B cell (primary cell): ENCODE data around the gene MAP1B. TPM values are rescaled to one million over a fixed set of nuclear protein-coding genes. Genes with fewer than 3 reads are reported as not detected.

Source experiments
- ATAC-seq: fragments of 200-7000 bp; cut with Tn5 transposase; one replicate; pipeline ENCODE4 v1.10.0; 2021; ENCODE audit warnings: low read depth, mild to moderate bottlenecking, moderate number of reproducible peaks, moderate library complexity
- CTCF ChIA-PET: fragments of 350-600 bp; sonication (Branson Sonifier 250); formaldehyde crosslinking; loops from one replicate; lab custom pipeline; 2021; ENCODE audit warnings: antibody characterized with exemption, inconsistent platforms; lab: Charles Lee
- POLR2A ChIA-PET: fragments of 350-600 bp; sonication (Branson Sonifier 250); formaldehyde crosslinking; loops from one replicate; lab custom pipeline; 2021; ENCODE audit warnings: antibody characterized with exemption; lab: Charles Lee
- DNase-seq: peaks from one replicate; pipeline ENCODE4 v3.0.0; 2013
- H2AFZ ChIP-seq: 2 replicates; pipeline ENCODE4 v1.6.1; 2012; ENCODE audit warnings: mild to moderate bottlenecking, low read depth, low read length; ENCODE audit not compliant: insufficient read depth, poor library complexity, severe bottlenecking
- H3K27ac ChIP-seq, 2 donors: 1 replicate in 1 of 2; 2 replicates in 1 of 2; pipeline ENCODE4 v1.5.1; 2012 to 2013; ENCODE audit warnings: low read length in 2 of 2, mild to moderate bottlenecking in 2 of 2, moderate library complexity in 1 of 2
- H3K27me3 ChIP-seq, 4 experiments: fragments of 200-600 bp in 1 of 4; sonication (generic) in 1 of 4; replicated peaks in 1 of 4; 1 replicate in 2 of 4; 2 replicates in 2 of 4; pipeline versions ENCODE4 v1.6.1 to v1.7.0; 2013 to 2016; ENCODE audit warnings: low read length in 3 of 4, mild to moderate bottlenecking in 2 of 4, mixed read lengths in 1 of 4, moderate library complexity in 1 of 4; ENCODE audit not compliant: insufficient read depth in 4 of 4, control insufficient read depth in 3 of 4; ENCODE audit errors: control extremely low read depth in 1 of 4
- H3K36me3 ChIP-seq, 2 experiments: replicated peaks in 1 of 2; 1 replicate in 1 of 2; 2 replicates in 1 of 2; pipeline versions ENCODE4 v1.6.1 to v1.7.1; 2013; ENCODE audit warnings: low read length in 1 of 2; ENCODE audit not compliant: insufficient read depth in 2 of 2, control insufficient read depth in 1 of 2; ENCODE audit errors: control extremely low read depth in 1 of 2, extremely low read depth in 1 of 2
- H3K4me1 ChIP-seq, 2 donors: fragments of 200-600 bp in 1 of 2; sonication (generic) in 1 of 2; 1 replicate in 1 of 2; 2 replicates in 1 of 2; pipeline versions ENCODE4 v1.5.1 to v1.6.1; 2013 to 2017; ENCODE audit warnings: low read length in 2 of 2; ENCODE audit not compliant: control insufficient read depth in 2 of 2, insufficient read depth in 2 of 2
- H3K4me2 ChIP-seq: replicated peaks from 2 replicates; pipeline ENCODE3; 2012; ENCODE audit warnings: mild to moderate bottlenecking, low read depth, low read length; ENCODE audit not compliant: poor library complexity, severe bottlenecking
- H3K4me3 ChIP-seq, 5 experiments: fragments of 200-600 bp in 1 of 5; sonication (generic) in 1 of 5; 1 replicate in 3 of 5; 2 replicates in 2 of 5; pipeline versions ENCODE4 v1.5.1 to v1.7.0; 2011 to 2016; ENCODE audit warnings: low read length in 4 of 5, mild to moderate bottlenecking in 4 of 5, low read depth in 2 of 5, control low read depth in 1 of 5, moderate library complexity in 1 of 5; ENCODE audit not compliant: insufficient read depth in 1 of 5; ENCODE audit errors: control extremely low read depth in 1 of 5, extremely low read depth in 1 of 5
- H3K79me2 ChIP-seq: fragments of 200-600 bp; sonication (generic); one replicate; pipeline ENCODE4 v1.6.0; 2016; ENCODE audit warnings: low read length; ENCODE audit not compliant: control insufficient read depth, insufficient read depth
- H3K9ac ChIP-seq: fragments of 200-600 bp; sonication (generic); 2 replicates; pipeline ENCODE4 v1.6.1; 2017; ENCODE audit warnings: mild to moderate bottlenecking, low read length, moderate library complexity
- H3K9me3 ChIP-seq, 3 donors: one replicate each; pipeline versions ENCODE4 v1.6.1 to v1.7.1; 2013; ENCODE audit warnings: low read length in 2 of 3; ENCODE audit not compliant: control insufficient read depth in 2 of 3, insufficient read depth in 1 of 3; ENCODE audit errors: control extremely low read depth in 1 of 3
- H4K20me1 ChIP-seq: 2 replicates; pipeline ENCODE4 v1.6.0; 2012; ENCODE audit warnings: mild to moderate bottlenecking, low read length; ENCODE audit not compliant: insufficient read depth, control insufficient read depth, poor library complexity, severe bottlenecking
- H3K27ac Mint-ChIP-seq: one replicate; pipeline ENCODE4 v1.8.0; 2021; ENCODE audit warnings: mixed read lengths
- H3K27me3 Mint-ChIP-seq: one replicate; pipeline ENCODE4 v1.8.0; 2021; ENCODE audit warnings: mixed read lengths
- H3K4me1 Mint-ChIP-seq: one replicate; pipeline ENCODE4 v1.8.0; 2021; ENCODE audit warnings: mixed read lengths
- H3K4me3 Mint-ChIP-seq: one replicate; pipeline ENCODE4 v1.8.0; 2021; ENCODE audit warnings: mixed read lengths
- H3K9me3 Mint-ChIP-seq: one replicate; pipeline ENCODE4 v1.8.0; 2022; ENCODE audit warnings: mixed read lengths; ENCODE audit not compliant: insufficient read depth
- CTCF ChIP-seq: fragments of 200-600 bp; IDR thresholded peaks from one replicate; pipeline ENCODE4 v1.8.0; 2022; ENCODE audit warnings: antibody characterized with exemption, mild to moderate bottlenecking
- EZH2 ChIP-seq: IDR thresholded peaks from 2 replicates; pipeline ENCODE4 v1.6.1; 2012; ENCODE audit warnings: borderline replicate concordance, low read depth, mild to moderate bottlenecking, moderate library complexity, low read length; ENCODE audit not compliant: insufficient read depth, poor library complexity, severe bottlenecking
- WGBS: methylation state at CpG from one replicate; pipeline ENCODE4 v1.1.5; 2013; ENCODE audit warnings: missing lambda C conversion rate; ENCODE audit not compliant: insufficient coverage; 5-methylcytosine and 5-hydroxymethylcytosine counted together
- intact Hi-C: fragments of 100-400 bp; cut with micrococcal nuclease; formaldehyde crosslinking; loops from one replicate; pipeline ENCODE4 v1.10.0; 2022
- polyA plus RNA-seq: library from polyadenylated mRNA; depleted of rRNA; stranded (reverse); fragments of >200 nt; gene quantifications from 2 replicates; pipeline ENCODE4 v1.2.3, GENCODE V29; 2012
- total RNA-seq, 2 donors: library from RNA; stranded (reverse); fragments of 120-200 nt in 1 of 2; gene quantifications; 1 replicate in 1 of 2; 2 replicates in 1 of 2; pipeline versions ENCODE4 v1.2.3 to v1.2.4, GENCODE V29; 2013 to 2022

Gene MAP1B
- total and polyA plus RNA-seq, 2 donors (not counting 1 experiment from before 2014, with no cell fraction given): 0.15 TPM; not detected in 1

GRCh38 chr5:72237879-72238278 lies 130.6 kb downstream of the MAP1B start:
- CTCF ChIA-PET: no interaction called here
- intact Hi-C loops: no loop called here
- Mint-ChIP-seq H3K9me3 (no peaks in the 10 kb centered on the region), H3K27ac (no peak overlapping the region), H3K4me1 (peaks cover 12% of the 10 kb centered on the region), H3K27me3 (no peaks in the 10 kb centered on the region), H3K4me3 (no peak overlapping the region)
- no peaks in the 10 kb centered on the region for H3K9me3 ChIP-seq
- TF ChIP-seq CTCF (no peak), EZH2 (no peak)
- H3K36me3 ChIP-seq: peaks cover 9 to 33% of the 10 kb centered on the region in 2 experiments
- no peak for DNase-seq
- no peaks in the 10 kb centered on the region for H3K27me3 ChIP-seq
- POLR2A ChIA-PET: no interaction called here
- ATAC-seq: no peak
- no peak overlapping the region for H3K27ac ChIP-seq
- H3K4me3 ChIP-seq: no peak overlapping the region
- H3K9ac ChIP-seq: no peak overlapping the region
- no peaks in the 10 kb centered on the region for H3K79me2 ChIP-seq
- H2AFZ ChIP-seq: no peak overlapping the region
- H3K4me2 ChIP-seq: no peak overlapping the region
- H3K4me1 ChIP-seq: no peaks in the 10 kb centered on the region
- H4K20me1 ChIP-seq: no peaks in the 10 kb centered on the region
- WGBS: no CpG with 5 or more reads among the region's 3 CpGs

GRCh38 chr5:72238712-72239445 lies 131.6 kb downstream of the MAP1B start:
- no peak overlapping the region for H3K9ac ChIP-seq
- no peak overlapping the region for H2AFZ ChIP-seq
- POLR2A ChIA-PET: no interaction called here
- peaks cover 9 to 32% of the 10 kb centered on the region in 2 experiments for H3K36me3 ChIP-seq
- H3K9me3 ChIP-seq: no peaks in the 10 kb centered on the region
- H3K27ac Mint-ChIP-seq: no peak overlapping the region
- no peaks in the 10 kb centered on the region for H3K79me2 ChIP-seq
- no peak for DNase-seq
- 94% methylated on average over 3 of the region's 5 CpGs for WGBS
- H3K4me1 ChIP-seq: no peaks in the 10 kb centered on the region
- H3K4me3 Mint-ChIP-seq: no peak overlapping the region
- no peak for ATAC-seq
- intact Hi-C loops: no loop called here
- H3K27me3 ChIP-seq: no peaks in the 10 kb centered on the region
- no peaks in the 10 kb centered on the region for H3K27me3 Mint-ChIP-seq
- H3K27ac ChIP-seq: no peak overlapping the region
- H3K4me1 Mint-ChIP-seq: peaks cover 10% of the 10 kb centered on the region
- H3K4me2 ChIP-seq: no peak overlapping the region
- CTCF ChIA-PET: interaction anchor here (1.0 kb wide), 1 partner anchor 31 kb away, joined by 3 read pairs; no protein-coding TSS in a partner anchor
- no peaks in the 10 kb centered on the region for H4K20me1 ChIP-seq
- no peak overlapping the region for H3K4me3 ChIP-seq
- H3K9me3 Mint-ChIP-seq: no peaks in the 10 kb centered on the region
- TF ChIP-seq CTCF: no peak
- TF ChIP-seq EZH2: no peak
